Right lobe of liver (tissue), 4 donors: ENCODE data around the gene ACSF3.

Experiments
- CTCF ChIP-seq, 4 donors: fragments of 200-600 bp in 3 of 4; fragments of 450-650 bp in 1 of 4; IDR thresholded peaks; one replicate each; pipeline versions ENCODE4 v1.5.1 to v1.8.0; 2016 to 2022; ENCODE audit warnings: antibody characterized with exemption in 4 of 4, mild to moderate bottlenecking in 2 of 4
- POLR2A ChIP-seq: fragments of 450-650 bp; IDR thresholded peaks from one replicate; pipeline ENCODE4 v1.6.1; 2017; ENCODE audit warnings: antibody characterized with exemption, mild to moderate bottlenecking
- donor health status: DM: no; HTN: no; CAD: no.
- donor health status: DM: no; HTN: no; CAD: no.
- donor health status: DM: no; HTN: yes; CAD: no.

- TF ChIP-seq CTCF (IDR thresholded peaks at IDR 0.05) (no peak), POLR2A (no peak)
Measured at GRCh38 chr16:89106533-89107202, 13.0 kb downstream of the ACSF3 start.
